Measurements from ENCODE around the gene FOXP3. TPM values are rescaled to one million over a fixed set of nuclear protein-coding genes. Genes with fewer than 3 reads are reported as not detected.
"Not testable (repeated sequence)": the region's sequence is repeated elsewhere in the genome, so short reads cannot be mapped to it uniquely, and the experiment has no call there.

The FOXP3 gene, protein sequence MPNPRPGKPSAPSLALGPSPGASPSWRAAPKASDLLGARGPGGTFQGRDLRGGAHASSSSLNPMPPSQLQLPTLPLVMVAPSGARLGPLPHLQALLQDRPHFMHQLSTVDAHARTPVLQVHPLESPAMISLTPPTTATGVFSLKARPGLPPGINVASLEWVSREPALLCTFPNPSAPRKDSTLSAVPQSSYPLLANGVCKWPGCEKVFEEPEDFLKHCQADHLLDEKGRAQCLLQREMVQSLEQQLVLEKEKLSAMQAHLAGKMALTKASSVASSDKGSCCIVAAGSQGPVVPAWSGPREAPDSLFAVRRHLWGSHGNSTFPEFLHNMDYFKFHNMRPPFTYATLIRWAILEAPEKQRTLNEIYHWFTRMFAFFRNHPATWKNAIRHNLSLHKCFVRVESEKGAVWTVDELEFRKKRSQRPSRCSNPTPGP
- total RNA-seq, result 10 to 100 TPM; 17.9 to 20.0 TPM

DNA sequence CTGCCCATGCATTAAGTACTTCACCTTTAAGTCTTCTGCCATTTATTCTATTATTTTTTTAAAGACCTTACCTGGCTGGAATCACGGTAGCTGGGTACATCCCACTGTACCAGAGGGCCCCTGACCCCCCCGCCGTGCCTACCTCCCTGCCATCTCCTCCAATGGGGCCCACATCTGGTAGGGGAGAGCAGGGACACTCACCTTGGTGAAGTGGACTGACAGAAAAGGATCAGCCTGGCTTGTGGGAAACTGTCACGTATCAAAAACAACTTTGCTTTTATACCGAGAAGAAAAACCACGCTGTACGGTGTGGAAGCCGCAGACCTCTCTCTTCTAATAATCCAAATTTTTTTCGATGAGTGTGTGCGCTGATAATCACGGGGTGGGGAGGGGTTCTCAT, at the start of gene FOXP3:
TSS of gene FOXP3 (minus strand) at position 251 of the 400 bp plus-strand sequence. CDS start 6,205 bp downstream, outside the sequence.
- ATAC-seq (no peak), DNase-seq (peak; percentile 35)
- H3K4me1 Mint-ChIP-seq, result peaks cover 47% of the 10 kb centered on the region
- H3K9me3 Mint-ChIP-seq (ENCODE audit: low read depth), result no peaks in the 10 kb centered on the region
- H3K4me3 Mint-ChIP-seq, result peak within 1 kb of the TSS; percentile 71
- intact Hi-C loops (cut with DNase I, micrococcal nuclease), result loop anchor here in 1 of 2 experiments (10.0 kb wide), 1 partner anchor 190 kb away; the partner anchor contains the start of genes PRAF2 and WDR45
- H3K27ac Mint-ChIP-seq, result peak within 1 kb of the TSS; percentile 79
- peaks cover 5% of the 10 kb centered on the region for H3K36me3 Mint-ChIP-seq (ENCODE audit: low read depth)
- POLR2A ChIA-PET, result no interaction called here
- H3K27me3 Mint-ChIP-seq, result no peaks in the 10 kb centered on the region
- CTCF ChIA-PET, result interaction anchor here (0.6 kb wide), 1 partner anchor 361 kb away, joined by 3 read pairs; no protein-coding TSS in a partner anchor

DNA sequence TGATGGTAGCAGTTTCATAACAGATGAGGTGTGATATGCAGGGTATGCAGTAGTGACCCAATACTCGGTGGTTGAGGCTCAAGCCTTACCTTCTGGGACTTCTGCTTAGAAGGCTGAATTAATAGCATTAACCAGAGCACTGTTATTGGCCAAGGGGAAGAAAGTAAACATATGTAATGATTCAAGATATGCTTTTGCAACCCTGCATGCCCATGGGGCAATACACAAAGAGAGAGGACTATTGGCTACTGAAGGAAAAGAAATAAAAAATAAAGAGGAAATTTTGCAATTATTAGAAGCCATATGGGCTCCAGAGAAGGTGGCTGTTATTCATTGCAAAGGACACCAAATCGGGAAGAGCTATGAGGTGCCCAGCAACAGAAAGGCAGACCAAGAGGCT, 47.7 kb upstream of the FOXP3 start:
- no peak for ATAC-seq
- H3K4me1 Mint-ChIP-seq, result peaks cover 20% of the 10 kb centered on the region
- intact Hi-C loops (cut with DNase I, micrococcal nuclease), result no loop called here
- no peak overlapping the region for H3K4me3 Mint-ChIP-seq
- no peaks in the 10 kb centered on the region for H3K27me3 Mint-ChIP-seq
- no peaks in the 10 kb centered on the region for H3K36me3 Mint-ChIP-seq (ENCODE audit: low read depth)
- no peak for DNase-seq
- CTCF ChIA-PET, result no interaction called here
- POLR2A ChIA-PET, result no interaction called here
- no peaks in the 10 kb centered on the region for H3K9me3 Mint-ChIP-seq (ENCODE audit: low read depth)
- no peak overlapping the region for H3K27ac Mint-ChIP-seq

- ChIA-PET POLR2A (no interaction called here), CTCF (no interaction called here)
- Mint-ChIP-seq H3K9me3 (ENCODE audit: low read depth) (no peaks in the 10 kb centered on the region), H3K4me3 (no peak overlapping the region), H3K27ac (peak overlapping the region; percentile 95), H3K36me3 (ENCODE audit: low read depth) (no peaks in the 10 kb centered on the region), H3K27me3 (no peaks in the 10 kb centered on the region), H3K4me1 (peaks cover 20% of the 10 kb centered on the region)
- intact Hi-C loops (cut with DNase I, micrococcal nuclease), result no loop called here
- ATAC-seq, result no peak
- no peak for DNase-seq
Observed at GRCh38 chrX:49310371-49310770, 45.9 kb upstream of the FOXP3 start.

GRCh38 chrX:49309401-49309981, 45.0 kb upstream of the FOXP3 start:
- CTCF ChIA-PET, result interaction anchor here (0.6 kb wide), 1 partner anchor 18 kb away, joined by 4 read pairs; no protein-coding TSS in a partner anchor
- H3K27me3 Mint-ChIP-seq, result no peaks in the 10 kb centered on the region
- peak overlapping the region; percentile 95 for H3K27ac Mint-ChIP-seq
- no peaks in the 10 kb centered on the region for H3K9me3 Mint-ChIP-seq (ENCODE audit: low read depth)
- POLR2A ChIA-PET, result interaction anchor here (0.7 to 1.1 kb wide), 2 partner anchors 40 to 633 kb away, joined by 3 read pairs; no protein-coding TSS in a partner anchor
- no peaks in the 10 kb centered on the region for H3K36me3 Mint-ChIP-seq (ENCODE audit: low read depth)
- DNase-seq, result peak; percentile 30
- H3K4me3 Mint-ChIP-seq, result peak overlapping the region; percentile 70
- intact Hi-C loops (cut with DNase I, micrococcal nuclease), result loop anchor here in 1 of 2 experiments (1.0 kb wide), 1 partner anchor 40 kb away; the partner anchor contains the start of gene PPP1R3F
- ATAC-seq, result peak; percentile 72
- H3K4me1 Mint-ChIP-seq, result peaks cover 20% of the 10 kb centered on the region

GRCh38 chrX:49308604-49309269, 44.2 kb upstream of the FOXP3 start:
- no peaks in the 10 kb centered on the region for H3K27me3 Mint-ChIP-seq
- H3K27ac Mint-ChIP-seq, result peak overlapping the region; percentile 95
- CTCF ChIA-PET, result interaction anchor here (0.6 kb wide), 1 partner anchor 17 kb away, joined by 4 read pairs; no protein-coding TSS in a partner anchor
- intact Hi-C loops (cut with DNase I, micrococcal nuclease), result loop anchor here in 1 of 2 experiments (1.0 kb wide), 1 partner anchor 39 kb away; the partner anchor contains the start of gene PPP1R3F
- no peaks in the 10 kb centered on the region for H3K36me3 Mint-ChIP-seq (ENCODE audit: low read depth)
- H3K4me1 Mint-ChIP-seq, result peaks cover 20% of the 10 kb centered on the region
- peak; percentile 60 for ATAC-seq
- POLR2A ChIA-PET, result interaction anchor here (1.1 kb wide), 1 partner anchor 40 kb away, joined by 3 read pairs; no protein-coding TSS in a partner anchor
- peak; percentile 29 for DNase-seq
- peak overlapping the region; percentile 70 for H3K4me3 Mint-ChIP-seq
- H3K9me3 Mint-ChIP-seq (ENCODE audit: low read depth), result no peaks in the 10 kb centered on the region

- CTCF ChIA-PET; H3K9me3 Mint-ChIP-seq (ENCODE audit: low read depth); H3K27ac Mint-ChIP-seq; H3K27me3 Mint-ChIP-seq; H3K36me3 Mint-ChIP-seq (ENCODE audit: low read depth); H3K4me3 Mint-ChIP-seq; intact Hi-C loops (cut with DNase I, micrococcal nuclease); ATAC-seq; DNase-seq; POLR2A ChIA-PET: not testable (repeated sequence)
- peaks cover 20% of the 10 kb centered on the region for H3K4me1 Mint-ChIP-seq
Observed at GRCh38 chrX:49307775-49308174, 43.3 kb upstream of the FOXP3 start.

GRCh38 chrX:49303346-49303745, 38.8 kb upstream of the FOXP3 start, which contains the start of gene GAGE10:
TSS of gene GAGE10 (plus strand) at chrX:49303646. CDS start at chrX:49304860, 1,214 bp downstream.
- ChIA-PET CTCF (no interaction called here), POLR2A (no interaction called here)
- Mint-ChIP-seq H3K4me3 (no peak within 1 kb of the TSS), H3K36me3 (ENCODE audit: low read depth) (no peaks in the 10 kb centered on the region), H3K27ac (no peak within 1 kb of the TSS), H3K27me3 (no peaks in the 10 kb centered on the region), H3K4me1 (peaks cover under 1% of the 10 kb centered on the region), H3K9me3 (ENCODE audit: low read depth) (no peaks in the 10 kb centered on the region)
- ATAC-seq, result no peak
- no peak for DNase-seq
- intact Hi-C loops (cut with DNase I, micrococcal nuclease), result no loop called here

GRCh38 chrX:49300703-49301102, 36.2 kb upstream of the FOXP3 start:
- ChIA-PET CTCF (interaction anchor here (0.6 kb wide), 1 partner anchor 9 kb away, joined by 3 read pairs; no protein-coding TSS in a partner anchor), POLR2A (no interaction called here)
- intact Hi-C loops (cut with DNase I, micrococcal nuclease), result no loop called here
- no peak for DNase-seq
- no peaks in the 10 kb centered on the region for H3K27me3 Mint-ChIP-seq
- H3K27ac Mint-ChIP-seq, result no peak overlapping the region
- no peaks in the 10 kb centered on the region for H3K36me3 Mint-ChIP-seq (ENCODE audit: low read depth)
- no peak for ATAC-seq
- peaks cover 2% of the 10 kb centered on the region for H3K4me1 Mint-ChIP-seq
- H3K9me3 Mint-ChIP-seq (ENCODE audit: low read depth), result no peaks in the 10 kb centered on the region
- no peak overlapping the region for H3K4me3 Mint-ChIP-seq

- ATAC-seq; H3K4me3 Mint-ChIP-seq; CTCF ChIA-PET; H3K4me1 Mint-ChIP-seq; H3K27ac Mint-ChIP-seq; POLR2A ChIA-PET; H3K36me3 Mint-ChIP-seq (ENCODE audit: low read depth); DNase-seq; intact Hi-C loops (cut with DNase I, micrococcal nuclease); H3K9me3 Mint-ChIP-seq (ENCODE audit: low read depth); H3K27me3 Mint-ChIP-seq: not testable (repeated sequence)
Observed at GRCh38 chrX:49299293-49299692, 34.8 kb upstream of the FOXP3 start.

DNA sequence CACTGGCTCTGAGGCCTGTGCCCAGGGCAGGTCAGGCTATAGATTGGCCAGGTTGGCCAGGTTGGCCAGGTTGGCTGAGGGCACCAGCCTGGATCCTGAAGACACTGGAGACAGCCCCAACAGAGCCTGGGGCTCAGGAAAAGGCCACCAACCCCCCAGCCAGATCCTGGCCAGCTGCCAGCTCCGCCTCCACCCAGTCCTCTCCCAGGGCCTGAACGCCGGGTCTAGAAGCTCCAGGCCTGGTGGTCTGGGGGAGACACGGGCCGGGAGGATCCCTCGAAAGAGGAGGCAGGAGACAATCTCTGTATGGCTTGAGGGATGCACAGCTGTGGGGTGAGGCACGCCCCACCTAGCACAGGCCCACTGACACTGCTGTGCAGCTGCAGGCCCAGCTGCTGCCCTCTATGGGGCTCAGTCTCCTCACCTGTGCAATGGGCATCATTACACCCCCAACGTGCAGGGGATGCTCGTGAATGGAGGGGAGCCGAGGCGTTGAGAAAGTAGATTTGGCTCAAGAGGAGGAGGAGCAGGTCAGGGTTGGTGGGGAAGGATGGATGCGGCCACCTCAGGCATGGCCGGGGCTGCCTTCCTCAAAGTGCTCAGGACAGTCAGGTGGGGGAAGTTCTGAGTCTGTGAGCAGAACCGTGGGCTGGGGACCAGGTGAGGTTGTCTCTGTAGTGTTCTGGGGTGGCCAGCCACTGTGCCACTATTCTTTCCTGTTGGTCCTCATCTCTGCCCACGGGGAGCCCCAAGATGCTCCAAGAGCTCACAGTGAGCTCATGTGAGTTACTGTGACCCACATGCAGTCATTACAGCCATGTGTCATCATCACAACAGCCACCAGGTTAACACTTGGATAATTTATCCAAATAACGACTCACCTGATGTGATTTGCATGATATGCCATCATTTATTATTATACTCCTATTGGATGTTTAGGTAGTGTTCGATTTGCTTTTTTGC, 28.2 kb upstream of the FOXP3 start:
- no peaks in the 10 kb centered on the region for H3K27me3 Mint-ChIP-seq
- no peak overlapping the region for H3K27ac Mint-ChIP-seq
- DNase-seq (no peak), ATAC-seq (peak; percentile 38)
- ChIA-PET CTCF (interaction anchor here (0.6 to 2.1 kb wide), 4 partner anchors 8 to 23 kb away, joined by 3 to 7 read pairs (median 4); partner anchors contain the start of gene PPP1R3F), POLR2A (no interaction called here)
- intact Hi-C loops (cut with DNase I, micrococcal nuclease), result loop anchor here (1.0 to 5.0 kb wide), 2 partner anchors 460 to 462 kb away; no protein-coding TSS in a partner anchor
- H3K4me1 Mint-ChIP-seq, result peaks cover 24% of the 10 kb centered on the region
- no peaks in the 10 kb centered on the region for H3K36me3 Mint-ChIP-seq (ENCODE audit: low read depth)
- no peaks in the 10 kb centered on the region for H3K9me3 Mint-ChIP-seq (ENCODE audit: low read depth)
- no peak overlapping the region for H3K4me3 Mint-ChIP-seq

Measured in activated CD4-positive, alpha-beta T cell treated with anti-CD3 and anti-CD28 coated beads for 36 hours (primary cell).